ENCODE data around the gene PPM1H.

The PPM1H gene

GRCh38 chr12:62860020-62860419 is 74.9 kb downstream of the PPM1H start:
- POLR2A ChIA-PET, result no interaction called here
- CTCF ChIA-PET, result interaction anchor here (1.0 kb wide), 1 partner anchor 209 kb away, joined by 3 read pairs; no protein-coding TSS in a partner anchor
- no peaks in the 10 kb centered on the region for H3K9me3 ChIP-seq (ENCODE audit: control insufficient read depth, insufficient read depth, low read depth, low read length)
- no peaks in the 10 kb centered on the region for H3K36me3 ChIP-seq (ENCODE audit: control insufficient read depth in 2 of 2, insufficient read depth in 1 of 2, low read length in 2 of 2)
- peaks cover 5% of the 10 kb centered on the region; the same call in 1 of the 2 replicates for H3K4me1 ChIP-seq (ENCODE audit: control insufficient read depth, insufficient read depth, low read length)
- 0 out of 2 replicates have a peak, but pooled peaks have one; percentile 15 for TF ChIP-seq PRDM10 (tag by site-specific recombination; IDR thresholded peaks at IDR 0.05)
- TF ChIP-seq ZNF449 (tag by site-specific recombination; IDR thresholded peaks at IDR 0.05), result no peak
- TF ChIP-seq SP3 (tag by site-specific recombination; IDR thresholded peaks at IDR 0.05), result no peak
- TF ChIP-seq ZBTB6 (tag by site-specific recombination; IDR thresholded peaks at IDR 0.05), result no peak
- H3K4me3 ChIP-seq (ENCODE audit: low read depth, low read length), result no peak overlapping the region
- no peak overlapping the region for H3K27ac ChIP-seq (ENCODE audit: extremely low read depth, low read depth, low read length)

GRCh38 chr12:62859321-62859737 is 75.6 kb downstream of the PPM1H start:
- Histone ChIP-seq H3K27ac (ENCODE audit: extremely low read depth, low read depth, low read length) (no peak overlapping the region), H3K36me3 (ENCODE audit: control insufficient read depth in 2 of 2, insufficient read depth in 1 of 2, low read length in 2 of 2) (no peaks in the 10 kb centered on the region), H3K4me1 (ENCODE audit: control insufficient read depth, insufficient read depth, low read length) (peaks cover 5% of the 10 kb centered on the region; the same call in 1 of the 2 replicates), H3K4me3 (ENCODE audit: low read depth, low read length) (no peak overlapping the region), H3K9me3 (ENCODE audit: control insufficient read depth, insufficient read depth, low read depth, low read length) (no peaks in the 10 kb centered on the region)
- no peak for TF ChIP-seq REST (tag by site-specific recombination; IDR thresholded peaks at IDR 0.05)
- 0 out of 2 replicates have a peak, but pooled peaks have one; percentile 14 for TF ChIP-seq ZBTB44 (tag by site-specific recombination; IDR thresholded peaks at IDR 0.05)
- ChIA-PET POLR2A (no interaction called here), CTCF (interaction anchor here (0.9 to 1.0 kb wide), 2 partner anchors 74 to 209 kb away, joined by 3 read pairs; no protein-coding TSS in a partner anchor)

- Histone ChIP-seq H3K4me1 (ENCODE audit: control insufficient read depth, insufficient read depth, low read length) (peaks cover 5% of the 10 kb centered on the region; the same call in 1 of the 2 replicates), H3K4me3 (ENCODE audit: low read depth, low read length) (no peak overlapping the region), H3K9me3 (ENCODE audit: control insufficient read depth, insufficient read depth, low read depth, low read length) (no peaks in the 10 kb centered on the region), H3K27ac (ENCODE audit: extremely low read depth, low read depth, low read length) (no peak overlapping the region), H3K36me3 (ENCODE audit: control insufficient read depth in 2 of 2, insufficient read depth in 1 of 2, low read length in 2 of 2) (no peaks in the 10 kb centered on the region)
- CTCF ChIA-PET, result no interaction called here
- POLR2A ChIA-PET, result no interaction called here
- TF ChIP-seq ZNF341 (tag by site-specific recombination; IDR thresholded peaks at IDR 0.05; ENCODE audit: low read depth) (no peak), FEZF1 (tag by site-specific recombination; IDR thresholded peaks at IDR 0.05) (no peak), ZNF335 (tag by site-specific recombination; conservative IDR thresholded peaks at IDR 0.05) (no peak), SALL2 (tag by site-specific recombination; IDR thresholded peaks at IDR 0.05; ENCODE audit: borderline replicate concordance) (no peak), ZBTB6 (tag by site-specific recombination; IDR thresholded peaks at IDR 0.05) (no peak), ZIC2 (tag by site-specific recombination; IDR thresholded peaks at IDR 0.05) (no peak)
Measured at GRCh38 chr12:62856454-62856853, 78.5 kb downstream of the PPM1H start.
